ENCODE data around the gene PAN3.

Gene PAN3

GRCh38 chr13:28326056-28326455 lies 187.7 kb downstream of the PAN3 start:
- peaks cover 17% of the 10 kb centered on the region for H3K27me3 ChIP-seq (ENCODE audit: insufficient read depth, poor library complexity, severe bottlenecking)
- no peak overlapping the region for H3K4me3 ChIP-seq (replicated peaks; ENCODE audit: insufficient read depth, low read length)
- DNase-seq (ENCODE audit: low read depth in 1 of 2, low spot score in 1 of 2): no peak
- no peak overlapping the region for H3K27ac ChIP-seq (replicated peaks)
- TF ChIP-seq, protein P1, sequence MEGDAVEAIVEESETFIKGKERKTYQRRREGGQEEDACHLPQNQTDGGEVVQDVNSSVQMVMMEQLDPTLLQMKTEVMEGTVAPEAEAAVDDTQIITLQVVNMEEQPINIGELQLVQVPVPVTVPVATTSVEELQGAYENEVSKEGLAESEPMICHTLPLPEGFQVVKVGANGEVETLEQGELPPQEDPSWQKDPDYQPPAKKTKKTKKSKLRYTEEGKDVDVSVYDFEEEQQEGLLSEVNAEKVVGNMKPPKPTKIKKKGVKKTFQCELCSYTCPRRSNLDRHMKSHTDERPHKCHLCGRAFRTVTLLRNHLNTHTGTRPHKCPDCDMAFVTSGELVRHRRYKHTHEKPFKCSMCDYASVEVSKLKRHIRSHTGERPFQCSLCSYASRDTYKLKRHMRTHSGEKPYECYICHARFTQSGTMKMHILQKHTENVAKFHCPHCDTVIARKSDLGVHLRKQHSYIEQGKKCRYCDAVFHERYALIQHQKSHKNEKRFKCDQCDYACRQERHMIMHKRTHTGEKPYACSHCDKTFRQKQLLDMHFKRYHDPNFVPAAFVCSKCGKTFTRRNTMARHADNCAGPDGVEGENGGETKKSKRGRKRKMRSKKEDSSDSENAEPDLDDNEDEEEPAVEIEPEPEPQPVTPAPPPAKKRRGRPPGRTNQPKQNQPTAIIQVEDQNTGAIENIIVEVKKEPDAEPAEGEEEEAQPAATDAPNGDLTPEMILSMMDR (IDR thresholded peaks at IDR 0.05; ENCODE audit: insufficient read depth, low read length): no peak
- TF ChIP-seq GABPA (IDR thresholded peaks at IDR 0.05; ENCODE audit: low read depth): no peak
- no peak for TF ChIP-seq REST (IDR thresholded peaks at IDR 0.05; ENCODE audit: insufficient replicate concordance, low read depth)
- TF ChIP-seq SPI1 (IDR thresholded peaks at IDR 0.05; ENCODE audit: borderline replicate concordance, low read depth): no peak
- TF ChIP-seq POLR2AphosphoS5 (IDR thresholded peaks at IDR 0.05; ENCODE audit: low read depth): no peak

DNA sequence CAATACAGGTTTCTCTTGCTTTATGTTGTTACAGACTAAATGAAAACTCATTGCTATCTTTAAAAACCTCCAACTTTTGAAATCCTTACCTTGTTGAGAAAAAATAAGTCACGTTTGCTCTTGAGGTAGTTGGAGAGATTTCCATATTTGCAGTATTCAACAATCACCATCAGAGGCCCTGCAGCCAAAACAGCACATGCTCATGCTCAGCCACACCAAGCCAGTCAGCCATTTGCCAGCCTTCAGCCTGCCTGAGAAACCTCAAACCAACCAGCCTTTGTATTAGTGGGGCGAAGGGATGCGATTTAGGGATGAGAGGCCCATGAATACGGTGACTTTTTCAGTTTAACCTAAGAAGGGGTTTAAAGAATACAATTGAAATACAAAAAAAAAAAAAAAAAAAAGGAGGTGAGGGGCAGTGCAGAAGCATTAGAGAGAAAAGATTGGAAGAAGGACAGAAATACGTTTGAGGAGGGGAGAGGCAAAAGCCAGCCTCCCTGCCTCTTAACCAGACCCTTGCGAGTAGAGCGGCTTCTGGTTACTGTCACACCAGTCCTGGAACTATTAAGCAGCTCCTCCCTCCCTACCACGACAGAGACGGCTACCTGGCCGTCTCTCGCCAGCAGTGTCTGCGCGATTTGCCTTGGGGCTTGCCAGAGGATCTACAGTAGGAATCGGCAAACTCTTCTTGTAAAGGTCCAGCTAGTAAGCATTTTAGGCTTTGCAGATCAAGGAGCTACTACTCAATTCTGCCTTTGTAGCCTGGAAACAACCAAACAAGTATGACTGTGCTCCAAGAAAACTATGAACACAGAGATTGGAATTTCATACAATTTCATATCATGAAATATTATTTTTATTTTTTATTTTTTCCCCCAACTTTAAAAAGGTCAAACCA lies 189.3 kb downstream of the PAN3 start:
- H3K27me3 ChIP-seq (ENCODE audit: insufficient read depth, poor library complexity, severe bottlenecking): peaks cover 18% of the 10 kb centered on the region
- TF ChIP-seq REST (IDR thresholded peaks at IDR 0.05; ENCODE audit: insufficient replicate concordance, low read depth) (no peak), GABPA (IDR thresholded peaks at IDR 0.05; ENCODE audit: low read depth) (no peak), POLR2AphosphoS5 (IDR thresholded peaks at IDR 0.05; ENCODE audit: low read depth) (no peak), SPI1 (IDR thresholded peaks at IDR 0.05; ENCODE audit: borderline replicate concordance, low read depth) (no peak)
- TF ChIP-seq, protein P1 (IDR thresholded peaks at IDR 0.05; ENCODE audit: insufficient read depth, low read length): no peak
- H3K4me3 ChIP-seq (replicated peaks; ENCODE audit: insufficient read depth, low read length): no peak overlapping the region
- no peak for DNase-seq (ENCODE audit: low read depth in 1 of 2, low spot score in 1 of 2)
- H3K27ac ChIP-seq (replicated peaks): no peak overlapping the region

- H3K4me3 ChIP-seq (replicated peaks; ENCODE audit: insufficient read depth, low read length): no peak overlapping the region
- no peak for DNase-seq (ENCODE audit: low read depth in 1 of 2, low spot score in 1 of 2)
- TF ChIP-seq, protein P1 (IDR thresholded peaks at IDR 0.05; ENCODE audit: insufficient read depth, low read length): no peak
- no peak for TF ChIP-seq SPI1 (IDR thresholded peaks at IDR 0.05; ENCODE audit: borderline replicate concordance, low read depth)
- no peak for TF ChIP-seq REST (IDR thresholded peaks at IDR 0.05; ENCODE audit: insufficient replicate concordance, low read depth)
- no peak for TF ChIP-seq GABPA (IDR thresholded peaks at IDR 0.05; ENCODE audit: low read depth)
- TF ChIP-seq POLR2AphosphoS5 (IDR thresholded peaks at IDR 0.05; ENCODE audit: low read depth): no peak
Measured at GRCh38 chr13:28328271-28328607, 189.9 kb downstream of the PAN3 start.

More at GRCh38 chr13:28328271-28328607, 189.9 kb downstream of the PAN3 start:
- Histone ChIP-seq H3K27me3 (ENCODE audit: insufficient read depth, poor library complexity, severe bottlenecking) (peaks cover 18% of the 10 kb centered on the region), H3K27ac (replicated peaks) (no peak overlapping the region)
